Mammary epithelial cell (primary cell): ENCODE measurements around the gene KIRREL3.

Experiments used
- CTCF ChIP-seq, 2 donors: IDR thresholded peaks in 1 of 2; conservative IDR thresholded peaks in 1 of 2; 2 replicates each; pipeline ENCODE4 v1.5.1; 2011 to 2012; ENCODE audit warnings: inconsistent platforms in 2 of 2, low read length in 2 of 2, mild to moderate bottlenecking in 2 of 2, control low read depth in 1 of 2, low read depth in 1 of 2; ENCODE audit not compliant: insufficient read depth in 1 of 2; ENCODE audit errors: extremely low read depth in 1 of 2
- EZH2 ChIP-seq: IDR thresholded peaks from 2 replicates; pipeline ENCODE4 v1.6.1; 2012; ENCODE audit warnings: low read length, inconsistent platforms, borderline replicate concordance

GRCh38 chr11:126821827-126822226, 178.7 kb downstream of the KIRREL3 start:
- no peak for TF ChIP-seq CTCF (conservative IDR thresholded peaks at IDR 0.05 in 1 of 2, IDR thresholded peaks at IDR 0.05 in 1 of 2; ENCODE audit: extremely low read depth in 1 of 2, insufficient read depth in 1 of 2, low read depth in 1 of 2, low read length in 2 of 2)
- no peak for TF ChIP-seq EZH2
